Activated CD8-positive, alpha-beta memory T cell treated with anti-CD3 and anti-CD28 coated beads for 24 hours (primary cell): ENCODE data around the gene CSNK2A1.
"Not testable (repeated sequence)": the region's sequence is repeated elsewhere in the genome, so short reads cannot be mapped to it uniquely, and the experiment has no call there.

Experiments used
- DNase-seq: peaks from one replicate; pipeline ENCODE4 v3.0.0-alpha.2; 2020

CSNK2A1 gene

DNA sequence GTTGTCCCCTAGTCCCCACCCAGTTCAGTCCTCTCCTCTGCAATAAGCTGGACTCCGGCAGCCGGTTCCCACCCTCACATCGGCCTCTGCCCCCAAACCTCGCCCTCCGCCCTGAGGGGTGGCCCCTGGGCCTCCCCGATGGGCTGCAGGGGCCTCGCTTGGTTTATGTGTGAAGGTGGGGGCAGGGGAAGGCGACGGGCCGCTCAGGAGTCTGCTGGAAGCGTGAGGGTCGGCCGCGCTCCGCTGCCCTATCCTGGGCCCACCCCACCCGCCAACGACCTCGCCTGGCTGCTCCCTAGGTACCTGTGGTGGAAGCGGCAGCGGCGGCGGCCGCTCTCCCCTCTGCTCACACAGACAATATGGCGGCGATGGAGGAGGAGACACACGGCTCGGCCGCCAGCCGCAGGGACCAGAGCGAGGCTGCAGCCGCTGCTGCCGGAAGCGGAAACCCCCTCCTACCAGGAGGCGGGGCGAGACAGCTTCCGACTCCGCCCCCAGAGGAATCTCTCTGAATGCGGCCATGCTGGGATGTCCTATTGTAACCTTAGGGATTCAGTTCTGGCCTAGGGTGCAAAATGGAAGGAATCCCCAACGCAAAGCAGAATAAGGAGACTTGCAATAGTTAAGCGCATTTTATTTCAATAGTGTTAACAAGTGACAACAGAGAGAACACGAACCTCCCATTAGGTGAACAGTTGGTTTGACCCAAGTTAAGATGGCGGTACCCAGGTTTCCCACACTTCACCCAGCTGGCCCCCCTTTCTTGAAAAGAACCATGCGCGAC lies at the start of gene CSNK2A1:
TSS of gene CSNK2A1 (minus strand) at position 422 of the 784 bp plus-strand sequence. CDS start 35,239 bp downstream, outside the sequence.
- DNase-seq, result peak; percentile 98

DNA sequence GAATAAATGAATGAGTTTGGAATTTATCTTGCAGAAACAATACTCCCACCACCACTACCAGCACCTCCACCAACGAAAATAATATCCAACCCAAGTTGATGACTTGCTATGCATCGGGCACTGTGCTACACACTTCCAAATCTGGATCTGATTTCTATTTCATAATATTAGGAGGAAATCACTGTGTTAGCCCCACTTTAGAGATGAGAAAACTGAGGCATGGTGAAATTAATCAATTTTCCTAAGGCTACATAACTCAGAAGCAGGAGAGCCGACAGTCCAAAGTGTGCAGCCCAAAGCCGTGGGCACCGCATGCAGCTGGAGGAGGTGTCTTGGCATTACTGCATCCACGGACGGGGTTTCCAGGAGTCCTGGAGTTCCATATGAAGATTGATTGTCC lies 48.9 kb upstream of the CSNK2A1 start:
- DNase-seq, result no peak

DNA sequence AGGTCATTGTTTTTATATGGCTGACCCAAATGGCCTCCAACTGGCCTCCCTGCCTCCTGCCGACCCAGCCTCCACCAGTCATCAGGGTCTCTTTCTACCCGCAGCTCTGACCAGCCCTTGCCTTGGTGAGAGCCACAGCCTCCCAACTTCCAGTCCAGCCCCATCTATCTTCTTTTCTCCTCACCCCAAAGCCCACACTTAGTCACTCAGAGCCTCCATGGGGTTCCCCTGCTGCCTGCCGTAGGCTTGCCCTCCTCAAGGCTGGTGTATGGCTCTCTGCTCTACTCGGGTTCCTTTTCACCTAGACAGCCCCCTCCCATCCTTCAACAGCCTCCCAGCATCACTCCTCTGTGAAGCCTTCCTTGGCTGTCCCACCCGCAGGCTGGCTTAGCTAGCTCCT lies 48.4 kb upstream of the CSNK2A1 start:
- DNase-seq, result no peak

DNA sequence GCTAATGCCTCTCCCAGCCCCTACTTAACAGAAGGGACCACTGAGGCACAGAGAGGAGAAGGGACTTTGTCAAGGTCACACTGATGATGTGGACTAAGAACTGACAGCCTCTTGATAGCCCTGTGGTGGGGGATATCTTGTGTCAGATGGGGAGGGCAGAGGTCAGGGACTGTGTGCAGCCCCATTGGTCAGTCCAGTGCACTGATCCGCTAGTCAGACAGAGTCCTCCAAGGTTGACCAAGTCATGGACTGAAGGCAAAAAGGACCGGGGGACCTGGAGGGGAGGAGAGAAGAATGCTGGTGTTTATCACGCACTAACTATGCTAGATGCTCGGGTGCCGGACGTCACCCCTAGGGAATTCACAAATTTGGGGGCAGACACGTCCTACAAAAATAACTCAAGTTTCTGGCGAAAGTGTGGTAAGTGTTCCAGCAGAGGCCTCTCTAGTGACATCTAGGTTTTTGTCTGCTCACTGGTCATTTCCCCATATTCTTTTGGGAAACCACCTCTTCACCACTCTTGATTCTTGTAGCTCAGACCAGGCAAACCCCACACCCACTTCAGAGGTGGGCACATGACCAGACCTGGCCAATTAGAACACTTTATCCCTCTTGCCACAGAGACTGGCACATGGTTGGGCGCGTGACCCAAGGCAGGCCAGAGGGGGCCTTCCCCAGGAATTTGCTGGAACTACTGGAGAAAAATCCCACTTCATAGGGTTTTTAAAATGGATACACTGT lies 45.5 kb upstream of the CSNK2A1 start:
- no peak for DNase-seq

DNA sequence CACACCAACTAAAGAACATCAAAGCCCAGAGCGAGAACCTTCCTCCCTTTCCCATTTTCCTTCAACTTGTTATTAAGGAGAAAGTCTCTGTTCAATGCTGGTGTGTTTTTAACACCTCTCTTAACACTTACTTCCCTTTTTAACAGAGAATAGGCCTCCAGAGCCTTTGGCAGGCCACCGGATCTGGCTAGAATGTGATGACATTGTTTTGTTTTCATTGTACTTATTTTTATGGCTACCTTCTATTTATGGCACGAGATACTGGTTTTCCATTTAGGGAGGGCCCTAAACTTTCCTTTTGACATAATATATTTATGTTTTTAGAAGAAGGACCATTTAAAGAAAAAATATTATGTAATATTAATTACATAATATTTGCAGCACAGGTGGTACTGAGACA lies 44.9 kb upstream of the CSNK2A1 start:
- no peak for DNase-seq

DNA sequence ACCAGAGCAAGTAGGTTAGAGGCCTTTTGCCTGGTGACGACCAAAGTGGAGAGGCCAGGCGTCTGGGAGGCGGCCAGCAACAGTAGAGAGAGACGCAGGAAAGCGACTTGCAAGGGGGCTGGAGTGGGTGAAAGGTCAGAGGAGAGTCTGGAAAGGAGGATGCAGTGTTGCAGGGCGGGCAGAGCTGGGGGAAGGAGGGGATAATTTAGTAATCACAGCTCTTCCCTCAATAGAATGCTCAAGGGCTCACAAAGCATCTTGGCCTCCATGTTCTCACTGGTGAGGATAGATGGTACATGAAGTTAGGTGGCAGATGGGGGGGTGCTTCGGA lies 41.3 kb upstream of the CSNK2A1 start:
- no peak for DNase-seq

DNA sequence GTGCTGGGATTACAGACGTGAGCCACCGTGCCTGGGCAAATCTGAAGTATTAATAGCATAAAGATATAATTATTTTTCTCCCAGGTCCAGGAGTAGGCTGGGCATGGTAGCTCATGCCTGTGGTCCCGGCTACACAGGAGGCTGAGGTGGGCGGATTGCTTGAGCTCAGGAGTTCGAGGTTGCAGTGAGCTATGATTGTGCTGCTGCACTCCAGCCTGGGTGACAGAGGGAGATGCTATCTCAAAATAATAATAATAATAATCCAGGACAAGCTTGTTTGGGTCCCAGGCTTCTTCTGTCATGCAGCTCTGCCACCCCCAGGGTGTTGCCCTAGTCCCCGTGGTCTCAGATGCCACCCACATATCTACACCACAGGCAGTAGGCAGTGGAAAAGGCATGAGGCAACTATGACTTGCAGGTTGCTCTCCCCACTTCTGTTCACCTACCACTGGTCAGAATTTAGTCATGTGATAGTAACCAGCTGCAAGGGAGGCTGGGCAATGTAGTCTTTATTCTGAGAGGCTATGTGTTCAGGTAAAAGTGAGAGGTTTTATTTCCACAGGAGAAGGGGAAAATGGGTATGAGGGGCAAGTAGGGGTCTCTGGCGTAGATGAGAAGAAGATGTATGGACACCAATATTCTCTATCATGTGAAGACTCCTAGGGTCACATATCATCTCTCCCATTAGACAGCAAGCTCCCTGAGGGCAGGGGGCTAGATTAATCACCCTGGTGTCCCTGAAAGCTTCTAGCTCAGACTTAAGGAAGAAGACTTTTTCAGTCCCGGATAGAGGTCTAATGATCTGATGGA lies 40.8 kb upstream of the CSNK2A1 start:
- DNase-seq, result no peak

DNA sequence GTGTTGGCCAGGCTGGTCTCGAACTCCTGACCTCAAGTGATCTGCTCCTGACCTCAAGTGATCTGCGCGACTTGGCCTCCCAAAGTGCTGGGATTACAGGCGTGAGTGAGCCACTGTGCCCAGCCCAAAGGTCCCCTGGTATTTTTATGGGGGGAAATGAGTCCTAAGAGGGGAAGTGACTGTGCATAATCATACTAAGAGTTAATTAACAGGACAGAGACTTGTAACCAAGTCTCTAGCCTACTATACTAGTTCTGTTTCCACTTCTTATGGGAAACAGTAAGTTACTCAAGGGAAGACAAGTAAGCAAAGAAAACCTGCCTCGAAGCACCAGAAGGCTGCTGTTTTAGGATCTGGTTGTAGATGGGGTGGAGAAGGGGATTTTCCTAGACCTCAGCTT lies 38.6 kb upstream of the CSNK2A1 start:
- DNase-seq, result no peak

DNA sequence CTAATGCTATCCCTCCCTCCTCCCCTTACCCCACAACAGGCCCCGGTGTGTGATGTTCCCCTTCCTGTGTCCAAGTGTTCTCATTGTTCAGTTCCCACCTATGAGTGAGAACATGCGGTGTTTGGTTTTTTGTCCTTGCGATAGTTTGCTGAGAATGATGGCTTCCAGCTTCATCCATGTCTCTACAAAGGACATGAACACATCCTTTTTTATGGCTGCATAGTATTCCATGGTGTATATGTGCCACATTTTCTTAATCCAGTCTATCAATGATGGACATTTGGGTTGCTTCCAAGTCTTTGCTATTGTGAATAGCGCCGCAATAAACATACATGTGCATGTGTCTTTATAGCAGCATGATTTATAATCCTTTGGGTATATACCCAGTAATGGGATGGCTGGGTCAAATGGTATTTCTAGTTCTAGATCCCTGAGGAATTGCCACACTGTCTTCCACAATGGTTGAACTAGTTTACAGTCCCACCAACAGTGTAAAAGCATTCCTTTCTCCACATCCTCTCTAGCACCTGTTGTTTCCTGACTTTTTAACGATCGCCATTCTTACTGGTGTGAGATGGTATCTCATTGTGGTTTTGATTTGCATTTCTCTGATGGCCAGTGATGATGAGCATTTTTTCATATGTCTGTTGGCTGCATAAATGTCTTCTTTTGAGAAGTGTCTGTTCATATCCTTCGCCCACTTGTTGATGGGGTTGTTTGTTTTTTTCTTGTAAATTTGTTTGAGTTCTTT lies 35.5 kb upstream of the CSNK2A1 start:
- not testable (repeated sequence) for DNase-seq

DNA sequence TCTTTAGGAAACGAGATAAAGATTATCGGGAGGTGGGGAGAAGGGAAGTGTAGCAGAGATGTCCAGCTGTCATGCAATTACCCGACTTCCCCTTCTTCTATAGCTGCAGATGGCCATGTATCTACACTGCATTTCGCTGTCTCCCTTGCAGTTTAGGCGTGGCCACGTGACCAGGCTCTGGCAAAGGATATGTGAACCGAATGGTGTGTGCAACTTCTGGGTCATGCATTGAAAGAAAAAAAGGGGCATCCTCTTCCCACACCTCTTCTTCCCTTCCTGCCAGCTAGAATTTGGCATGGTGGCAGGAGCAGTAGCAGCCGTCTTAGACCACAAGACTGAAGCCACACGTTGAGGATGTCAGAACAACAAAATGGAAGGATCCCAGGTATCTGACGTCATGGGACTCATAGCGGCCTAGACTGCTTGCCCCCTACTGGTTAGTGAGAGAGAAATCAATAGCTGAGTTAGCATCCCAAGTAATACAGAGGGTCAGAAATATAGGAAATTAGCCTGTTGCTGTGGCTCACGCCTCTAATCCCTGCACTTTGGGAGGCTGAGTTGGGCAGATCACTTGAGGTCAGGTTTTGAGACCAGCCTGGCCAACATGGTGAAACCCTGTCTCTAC lies 33.7 kb upstream of the CSNK2A1 start:
- no peak for DNase-seq

DNA sequence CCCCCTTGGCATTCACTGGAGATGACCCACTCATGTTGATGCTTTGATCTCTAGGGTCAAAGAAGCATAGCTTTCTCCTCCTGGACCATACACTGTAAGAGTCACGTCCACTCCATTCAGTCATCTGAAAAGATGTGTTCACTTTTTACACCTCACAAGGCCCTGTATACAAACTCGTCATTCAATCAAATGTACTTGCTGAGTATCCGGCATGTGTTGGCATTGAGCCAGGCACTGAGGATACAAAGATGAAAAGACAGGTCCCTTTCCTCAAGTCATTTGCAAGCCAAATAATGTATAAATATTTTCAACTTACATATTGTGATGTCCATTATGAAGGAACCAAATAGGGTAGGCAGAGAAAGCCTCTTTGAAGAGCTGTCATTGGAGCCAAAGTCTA lies 32.6 kb upstream of the CSNK2A1 start:
- DNase-seq, result no peak

DNA sequence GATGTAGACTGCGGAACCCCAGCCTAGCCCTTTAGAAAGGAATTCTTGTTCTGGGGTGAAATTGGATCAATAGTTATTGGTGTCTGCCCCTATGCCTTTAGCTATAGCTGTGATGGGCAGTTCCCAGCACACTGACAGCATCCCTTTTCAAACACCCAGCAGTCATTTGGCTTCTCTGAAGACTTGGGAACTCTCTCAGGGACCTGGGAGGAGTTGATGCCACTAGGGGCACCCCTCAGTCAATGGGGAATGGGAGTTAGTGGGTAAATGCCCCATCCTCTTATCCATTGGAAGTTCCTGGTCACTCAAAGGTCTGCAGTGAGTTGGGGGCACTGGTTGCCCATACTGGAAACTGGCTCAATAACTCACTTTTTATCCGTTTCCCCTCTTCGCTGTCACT lies 31.6 kb upstream of the CSNK2A1 start:
- no peak for DNase-seq

DNA sequence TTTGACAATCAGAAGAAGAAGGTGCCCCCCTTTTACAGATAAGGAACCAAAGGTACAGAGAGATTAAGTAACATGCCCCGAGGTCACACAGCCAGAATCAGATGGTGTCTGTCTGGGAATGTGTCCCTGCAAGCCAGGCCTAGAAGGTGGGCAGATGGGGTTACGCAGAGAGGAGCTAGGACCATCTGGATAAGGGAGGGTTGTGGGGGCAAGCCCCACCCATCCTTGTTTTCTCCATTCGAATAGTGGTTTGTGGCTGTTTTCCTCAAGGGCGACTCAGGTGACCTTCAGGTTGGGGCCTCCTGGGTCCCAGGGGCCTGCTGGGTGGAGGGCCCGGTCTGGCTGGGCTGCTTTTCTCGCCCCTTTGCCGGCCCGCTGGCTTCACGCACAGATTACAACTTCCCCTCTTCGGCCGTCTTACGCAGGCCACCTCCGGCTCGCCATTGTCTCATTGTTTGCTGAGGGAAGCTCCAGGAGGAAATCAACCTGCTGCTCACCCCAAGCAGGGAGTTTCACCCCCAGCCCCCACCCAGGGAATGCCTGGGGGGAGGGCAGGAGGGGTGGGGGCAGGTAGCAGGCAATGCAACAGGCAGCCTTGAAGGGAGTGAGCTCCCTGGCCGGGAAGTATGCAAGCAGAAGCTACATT lies 30.8 kb upstream of the CSNK2A1 start:
- no peak for DNase-seq

DNA sequence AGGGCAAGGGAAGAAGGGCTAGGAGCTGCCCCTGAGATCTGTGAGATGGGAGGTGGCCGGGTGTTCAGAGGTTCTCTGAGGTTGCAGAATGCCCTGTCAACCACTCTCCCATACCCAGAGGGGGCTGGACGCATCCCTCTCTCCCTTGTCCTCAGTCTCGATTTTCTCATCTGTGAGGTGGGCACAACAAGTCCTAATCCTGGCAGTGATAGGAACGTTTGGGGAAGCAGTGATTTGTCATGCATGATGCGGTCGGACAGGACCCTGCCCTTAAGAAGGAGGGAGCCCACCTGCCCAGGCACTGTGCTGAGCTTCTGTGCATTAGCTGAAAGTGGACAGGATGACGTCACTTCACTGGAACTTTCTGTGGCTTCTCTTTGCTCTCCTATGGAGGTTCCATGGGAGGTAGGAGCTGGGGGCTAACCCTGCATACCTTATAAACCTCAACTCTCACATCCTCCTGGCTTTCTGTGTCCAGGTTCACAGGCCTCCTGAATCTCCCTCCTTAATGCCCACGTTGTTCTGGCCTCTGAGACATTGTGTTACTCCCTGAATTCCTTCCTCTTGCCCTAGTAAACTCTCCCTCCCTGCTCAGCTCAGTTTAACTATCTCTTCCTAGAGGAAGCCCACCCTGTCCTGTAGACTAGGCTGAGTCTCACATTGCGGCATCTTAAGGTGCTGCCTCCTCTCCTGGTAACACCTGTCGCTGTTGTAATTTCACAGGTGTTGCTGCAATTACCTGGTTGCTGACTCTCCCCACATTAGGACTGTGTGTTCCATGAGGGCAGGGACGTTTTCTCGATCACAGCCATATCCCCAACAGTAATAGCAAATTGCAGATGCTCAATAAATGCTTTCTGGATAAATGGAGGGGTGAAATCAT lies 30.1 kb upstream of the CSNK2A1 start:
- DNase-seq, result no peak

DNA sequence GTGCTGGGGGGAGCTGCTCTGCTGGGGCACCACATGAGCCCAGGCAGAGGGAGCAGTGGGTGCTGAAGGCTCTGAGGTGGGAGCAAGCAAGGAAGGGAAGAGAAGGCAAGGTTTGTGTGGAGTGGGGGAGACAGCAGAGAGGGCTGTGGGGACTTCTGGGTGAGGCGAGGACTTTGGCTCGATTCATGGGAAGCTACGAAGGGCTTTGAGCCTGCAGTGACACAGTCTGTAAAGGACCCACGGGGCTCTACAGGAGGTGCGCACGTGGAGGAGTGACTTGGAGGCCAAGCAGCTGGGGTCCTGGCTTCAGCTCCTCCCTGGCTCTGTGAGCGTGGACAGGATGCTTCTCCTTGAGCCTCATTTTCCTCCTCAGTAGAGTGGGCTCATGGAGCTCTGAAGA lies 29.1 kb upstream of the CSNK2A1 start:
- DNase-seq, result no peak

DNA sequence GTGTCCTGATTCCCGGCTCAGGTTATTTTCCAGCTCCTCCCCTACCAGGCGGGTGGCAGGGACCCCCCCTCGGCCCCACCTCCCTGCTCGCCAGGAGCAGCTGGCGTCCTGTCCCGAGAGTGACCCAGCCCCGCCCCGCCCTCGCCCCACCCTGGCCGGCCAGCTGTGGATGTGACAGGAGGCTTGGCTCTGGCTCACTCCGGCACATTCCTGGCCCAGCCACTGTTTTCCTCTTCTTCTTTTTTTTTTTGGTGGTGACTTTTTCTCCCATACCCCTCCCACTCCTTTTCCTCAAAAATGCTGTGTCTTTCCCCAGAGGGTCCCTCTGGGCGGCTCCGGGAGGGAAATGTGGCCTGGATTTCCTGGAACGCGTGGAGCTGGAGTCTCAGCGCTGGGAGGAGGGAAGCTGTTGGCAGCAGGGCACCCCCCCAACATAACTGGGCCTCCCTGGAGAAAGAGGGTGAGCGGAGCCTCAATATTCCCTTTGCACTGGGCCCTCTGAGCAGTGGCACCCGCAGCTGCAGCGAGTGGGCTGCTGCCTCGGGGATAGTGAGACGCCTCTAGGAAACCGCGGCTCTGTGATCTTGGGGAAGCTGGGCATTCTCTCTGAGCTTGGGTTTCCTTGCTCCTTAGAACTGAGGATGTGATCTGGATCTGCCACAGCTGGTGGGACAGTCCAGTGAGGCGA lies 28.3 kb upstream of the CSNK2A1 start:
- DNase-seq, result no peak

DNA sequence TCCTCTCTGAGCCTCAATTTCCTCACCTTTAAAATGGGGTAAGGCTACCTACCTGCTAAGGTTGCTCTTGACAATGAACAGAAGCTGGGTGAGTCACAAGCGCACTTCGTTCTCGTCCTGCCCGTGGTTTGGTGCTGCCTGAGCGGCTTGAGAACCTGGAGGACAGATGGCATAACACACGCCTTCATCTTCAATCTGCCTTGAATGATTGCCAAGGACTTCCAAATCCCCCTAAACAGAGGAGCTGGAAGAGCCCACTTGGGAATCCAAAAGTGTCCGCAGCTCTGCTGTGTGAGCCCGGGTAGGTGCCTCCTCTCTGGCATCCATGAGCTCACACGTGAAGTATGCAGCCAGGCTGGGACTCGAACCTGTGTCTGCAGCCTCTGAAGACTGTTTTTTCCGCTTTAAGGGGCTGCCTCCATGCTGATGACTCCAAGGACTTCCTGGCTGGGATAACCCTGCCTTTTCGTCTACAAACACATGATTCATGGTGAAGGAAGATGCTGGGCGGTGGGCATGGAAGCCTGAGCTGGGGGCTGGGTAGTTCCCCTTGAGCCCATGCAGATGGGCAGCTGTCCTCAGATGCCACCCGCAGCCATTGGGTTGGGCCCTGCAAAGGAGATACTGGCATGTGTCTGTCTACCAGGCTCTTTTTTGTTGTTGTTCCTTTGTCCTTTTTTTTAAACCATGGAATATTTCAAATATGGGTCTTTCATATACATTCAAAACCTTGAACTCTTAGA lies 25.3 kb upstream of the CSNK2A1 start:
- no peak for DNase-seq

DNA sequence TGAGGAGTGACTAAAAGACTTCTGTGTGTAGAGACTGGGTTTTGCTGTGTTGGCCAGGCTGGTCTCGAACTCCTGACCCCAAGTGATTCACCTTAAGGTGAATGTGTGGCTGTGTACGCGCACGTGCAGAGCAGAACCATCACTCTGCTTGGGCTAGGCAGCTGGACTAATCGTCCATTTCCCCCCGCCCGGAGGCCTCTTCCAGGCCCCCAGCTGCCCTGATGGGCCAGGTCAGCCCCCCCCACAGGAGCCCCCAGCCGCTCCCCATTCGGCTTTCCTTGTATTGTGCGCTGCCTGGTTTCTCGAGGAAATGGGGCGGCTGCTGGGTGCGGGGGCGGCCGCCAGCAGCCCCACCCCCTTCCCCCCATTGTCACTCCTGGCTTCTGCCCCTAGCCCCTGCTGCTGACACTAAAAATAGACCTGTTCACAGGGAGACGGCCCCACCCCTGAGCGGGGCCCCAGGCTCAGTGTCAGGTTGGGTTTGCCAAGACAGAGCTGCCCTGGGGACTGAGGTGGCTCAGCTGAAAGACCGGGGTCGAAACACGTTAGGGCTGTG lies 24.6 kb upstream of the CSNK2A1 start:
- DNase-seq, result no peak

DNA sequence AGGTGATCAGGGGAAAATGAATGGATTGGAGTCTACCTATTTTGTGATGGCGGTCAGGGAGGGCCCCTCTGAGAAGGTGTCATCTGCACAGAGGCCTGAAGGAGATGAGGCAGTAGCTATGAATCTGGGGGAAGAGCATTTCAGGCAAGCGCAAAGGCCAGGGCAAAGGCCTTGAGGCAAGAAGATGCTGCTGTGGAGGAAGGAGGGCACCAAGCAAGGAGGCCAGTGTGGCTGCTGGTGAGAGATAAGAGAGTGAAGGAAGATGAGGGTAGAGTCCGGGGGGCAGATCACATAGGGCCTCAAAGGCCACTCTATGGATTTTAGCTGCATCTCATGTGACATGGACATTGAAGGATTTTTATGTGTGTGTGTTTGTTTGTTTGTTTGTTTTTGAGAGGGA lies 20.6 kb upstream of the CSNK2A1 start:
- DNase-seq, result no peak
